Activated T-cell treated with anti-CD3 and anti-CD28 coated beads for 24 hours (primary cell): ENCODE data around the gene CDC42BPA.
"Not testable (repeated sequence)": the region's sequence is repeated elsewhere in the genome, so short reads cannot be mapped to it uniquely, and the experiment has no call there.

ENCODE experiments used
- DNase-seq: peaks from one replicate; pipeline ENCODE4 v3.0.0-alpha.2; 2020; ENCODE audit warnings: low read depth

CDC42BPA gene

GRCh38 chr1:227255086-227255732 is 63.1 kb downstream of the CDC42BPA start:
- DNase-seq = no peak

DNA sequence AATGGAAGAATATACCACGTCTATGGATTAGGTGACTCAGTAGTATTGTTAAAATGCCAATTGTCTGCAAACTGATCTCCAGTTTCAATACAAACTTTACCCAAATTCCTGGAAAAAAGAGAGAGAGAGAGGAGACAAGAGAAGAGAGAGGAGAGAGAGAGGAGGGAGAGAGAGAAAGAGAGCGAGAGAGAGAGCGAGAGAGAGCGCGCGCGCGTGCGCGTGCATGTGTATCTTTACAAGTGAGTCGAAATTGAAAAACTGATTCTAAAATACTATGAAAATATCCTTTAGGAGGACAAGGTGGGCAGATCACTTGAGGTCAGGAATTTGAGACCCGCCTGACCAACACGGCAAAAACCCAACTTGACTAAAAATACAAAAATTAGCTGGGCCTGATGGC is 65.2 kb downstream of the CDC42BPA start:
- DNase-seq = no peak

DNA sequence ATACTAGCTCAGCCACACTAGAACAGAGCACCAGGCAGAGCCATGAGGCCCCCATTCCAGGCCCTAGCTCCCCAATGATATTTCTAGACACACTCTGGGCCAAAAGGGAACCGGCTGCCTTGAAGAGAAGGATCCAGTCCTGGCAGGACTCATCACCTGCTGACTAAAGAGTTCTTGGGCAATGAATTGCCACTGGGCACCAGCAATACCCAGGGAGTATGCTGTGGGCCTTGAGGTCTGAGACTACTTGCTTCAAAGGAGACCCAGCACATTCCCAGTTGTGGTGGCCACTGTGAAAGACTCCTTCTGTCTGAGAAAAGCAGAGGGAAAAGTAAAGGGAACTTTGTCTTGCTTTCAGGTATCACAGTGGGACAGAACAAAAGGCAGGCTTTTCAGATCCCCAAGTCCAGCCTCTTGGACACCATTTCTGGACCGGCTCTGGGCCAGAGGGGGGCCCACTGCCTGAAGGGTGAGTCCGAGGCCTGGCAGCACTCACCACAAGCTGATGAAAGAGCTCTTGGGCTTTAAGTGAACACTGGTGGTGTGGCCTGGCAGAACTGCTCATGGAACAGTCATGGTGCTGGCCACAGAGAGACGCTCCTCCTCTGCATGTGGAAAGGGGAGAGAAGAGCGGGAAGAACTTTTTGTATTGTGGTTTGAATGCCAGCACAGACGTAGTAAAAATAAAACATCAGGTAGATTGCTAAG is 72.5 kb downstream of the CDC42BPA start:
- no peak for DNase-seq

GRCh38 chr1:227244339-227245118 is 73.8 kb downstream of the CDC42BPA start:
- no peak for DNase-seq

DNA sequence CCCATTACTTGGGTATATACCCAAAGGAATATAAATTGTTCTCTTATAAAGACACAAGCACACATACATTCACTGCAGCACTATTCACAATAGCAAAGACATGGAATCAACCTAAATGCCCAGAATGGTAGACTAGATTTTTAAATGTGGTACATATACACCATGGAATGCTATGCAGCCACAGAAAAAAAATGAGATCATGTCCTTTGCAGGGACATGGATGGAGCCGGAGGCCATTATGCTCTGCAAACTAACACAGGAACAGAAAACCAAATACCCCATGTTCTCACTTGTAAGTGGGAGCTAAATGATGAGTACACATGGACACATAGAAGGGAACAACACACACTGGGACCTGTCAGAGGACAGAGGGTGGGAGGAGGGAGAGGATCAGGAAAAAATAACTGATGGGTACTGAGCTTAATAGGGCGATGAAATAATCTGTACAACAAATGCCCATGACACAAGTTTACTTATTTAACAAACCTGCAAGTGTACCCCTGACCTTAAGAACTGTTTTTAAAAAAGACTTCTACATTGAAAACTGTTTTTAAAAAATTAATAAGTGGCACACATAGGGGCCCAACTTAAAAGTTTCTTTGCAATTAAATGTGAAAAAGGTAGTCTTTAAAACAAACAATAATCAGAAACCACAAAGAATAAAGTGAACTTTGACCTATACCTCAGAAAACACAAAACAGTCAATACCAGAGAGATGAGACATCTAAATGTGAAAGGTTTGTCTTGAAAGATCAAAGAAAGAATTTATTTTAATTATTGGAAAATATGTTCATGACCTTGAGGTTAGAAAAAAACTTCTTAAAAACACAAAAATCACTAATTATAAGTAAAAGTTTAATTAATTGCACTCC is 75.2 kb downstream of the CDC42BPA start:
- DNase-seq = no peak

- DNase-seq = no peak
These were observed 77.3 kb downstream of the CDC42BPA start for GRCh38 chr1:227240983-227241382.

GRCh38 chr1:227234998-227235405 is 83.3 kb downstream of the CDC42BPA start:
- DNase-seq = no peak

GRCh38 chr1:227231128-227231527 is 87.2 kb downstream of the CDC42BPA start:
- DNase-seq = not testable (repeated sequence)

GRCh38 chr1:227228201-227228600 is 90.1 kb downstream of the CDC42BPA start:
- DNase-seq = no peak

DNA sequence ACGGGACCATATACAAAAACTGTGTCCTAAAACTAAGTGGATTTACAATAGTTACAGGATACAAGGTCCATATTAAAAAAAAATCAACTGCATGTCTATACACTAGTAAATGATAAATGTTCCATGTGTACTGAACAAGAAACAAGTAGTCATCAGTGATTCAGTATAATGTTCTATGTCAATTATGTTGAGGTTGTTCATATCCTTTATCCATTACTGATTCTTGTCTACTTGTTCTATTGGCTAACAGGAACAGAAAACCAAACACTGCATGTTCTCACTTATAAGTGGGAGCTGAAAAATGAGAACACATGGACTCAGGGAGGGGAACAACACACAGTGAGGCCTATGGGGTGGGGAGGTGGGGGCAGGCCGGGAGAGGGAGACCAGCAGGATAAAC is 90.5 kb downstream of the CDC42BPA start:
- DNase-seq = no peak

- no peak for DNase-seq
These were observed 92.5 kb downstream of the CDC42BPA start for GRCh38 chr1:227225715-227226346.

GRCh38 chr1:227223171-227223806 is 95.0 kb downstream of the CDC42BPA start:
- DNase-seq = no peak

DNA sequence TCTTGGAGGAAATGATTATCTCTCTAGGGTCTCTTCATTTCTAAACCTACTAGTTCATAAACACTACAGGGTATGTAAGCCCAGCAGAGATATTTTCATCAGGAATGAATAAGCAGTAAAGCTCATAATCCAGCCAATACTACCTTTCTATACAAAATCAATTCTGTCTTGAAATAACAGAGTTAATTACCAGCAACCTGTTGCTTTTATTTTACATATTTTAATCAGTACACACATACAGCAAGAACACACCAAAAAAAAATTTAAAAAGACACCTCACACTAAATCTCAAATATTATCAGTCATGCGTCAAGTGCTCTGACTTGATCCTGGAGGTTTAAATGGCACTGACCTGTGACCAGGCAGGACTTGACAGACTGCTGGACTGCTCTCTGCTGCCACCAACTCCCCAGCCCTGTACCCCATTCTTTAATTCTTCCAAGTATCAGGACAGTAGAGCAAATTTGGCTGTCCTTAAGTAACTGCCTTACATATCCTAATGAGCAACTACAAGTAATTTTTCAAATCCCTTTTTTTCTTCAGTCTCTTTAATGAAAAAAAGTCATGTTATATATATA is 98.5 kb downstream of the CDC42BPA start:
- no peak for DNase-seq

- DNase-seq = no peak
These were observed 99.3 kb downstream of the CDC42BPA start for GRCh38 chr1:227218870-227219573.

DNA sequence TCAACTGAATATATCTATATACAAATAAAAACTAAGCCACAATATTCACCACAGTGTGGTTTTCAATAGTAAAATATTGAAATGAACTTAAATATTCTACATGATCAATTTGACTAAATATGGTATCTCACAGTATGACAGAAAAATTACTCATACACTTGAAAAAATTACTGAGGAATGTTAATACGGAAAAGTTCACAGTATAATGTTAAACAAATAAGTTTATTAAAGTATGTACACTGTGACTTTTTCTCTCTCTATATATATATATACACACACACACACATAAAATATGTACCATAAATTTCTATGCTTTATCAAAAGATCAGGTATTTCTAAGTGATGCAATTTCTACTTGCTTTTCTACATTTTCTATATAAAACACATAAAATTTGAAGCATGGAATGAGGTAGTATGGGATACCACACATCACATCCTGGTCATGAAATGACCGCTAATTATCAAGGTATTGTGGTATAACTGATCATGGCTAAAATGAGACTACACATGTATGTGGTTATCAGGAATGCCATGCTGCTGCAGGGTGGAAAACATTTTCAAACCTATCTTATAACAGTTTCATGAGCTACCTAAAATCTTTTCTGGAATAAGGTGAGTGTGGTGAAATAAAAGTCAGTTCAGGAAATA is 102.3 kb downstream of the CDC42BPA start:
- DNase-seq = no peak

DNA sequence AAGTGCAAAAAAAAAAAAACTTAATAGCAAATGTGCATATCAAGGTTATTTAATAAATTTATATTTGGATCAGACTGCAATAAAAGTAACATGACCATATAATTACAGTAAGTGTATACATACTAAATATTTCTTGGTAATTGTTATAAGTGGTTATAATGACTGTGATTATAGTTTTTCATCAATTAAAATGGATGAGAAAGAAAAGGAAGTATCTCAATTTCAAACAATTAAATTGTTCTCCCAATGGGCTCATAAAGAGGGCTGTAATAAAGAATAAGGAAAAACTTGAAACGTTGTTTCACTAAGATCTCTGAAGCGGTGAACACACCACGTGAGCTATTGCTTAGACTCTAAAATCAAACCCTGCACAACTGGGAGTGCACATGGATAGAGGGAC is 104.1 kb downstream of the CDC42BPA start:
- DNase-seq = no peak

- DNase-seq = no peak
These were observed 104.9 kb downstream of the CDC42BPA start for GRCh38 chr1:227213426-227213825.

- no peak for DNase-seq
These were observed 106.1 kb downstream of the CDC42BPA start for GRCh38 chr1:227212164-227212563.

DNA sequence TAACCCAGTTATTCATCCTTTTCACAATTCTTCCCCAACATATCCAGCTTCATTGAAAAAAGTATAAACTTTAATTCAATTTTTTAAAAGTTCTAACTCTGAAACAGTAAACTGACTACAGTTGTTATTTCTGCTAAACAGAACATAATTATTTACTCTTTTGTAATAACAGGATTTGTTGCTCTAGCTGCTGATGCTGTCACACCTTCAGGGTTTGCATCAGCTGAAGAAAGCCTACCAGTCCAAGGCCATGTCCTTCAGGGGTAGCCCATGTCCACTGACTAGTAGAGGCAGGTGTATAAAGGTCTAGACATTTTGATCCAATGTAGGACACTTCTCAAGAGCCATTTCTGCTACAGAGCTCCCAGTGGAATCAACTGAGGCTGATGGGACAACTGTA is 107.7 kb downstream of the CDC42BPA start:
- no peak for DNase-seq

DNA sequence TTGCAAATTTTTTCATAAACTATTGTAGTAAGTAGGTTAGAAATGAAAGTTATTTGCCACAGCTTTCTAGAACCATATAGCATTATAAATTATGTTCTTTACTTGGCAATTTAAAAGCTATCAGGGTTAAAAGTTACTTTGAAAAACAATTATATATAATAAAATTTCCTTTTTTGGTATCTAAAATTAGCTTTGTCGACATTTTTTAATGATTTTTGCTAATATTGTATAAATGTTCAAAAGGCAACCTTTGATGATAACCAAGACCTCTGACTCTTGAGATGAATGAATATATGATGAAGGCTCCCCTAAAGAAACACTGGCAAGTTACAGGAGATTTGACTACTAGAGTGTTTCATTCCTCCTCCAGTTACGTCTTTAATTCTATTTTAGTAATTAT is 121.2 kb downstream of the CDC42BPA start:
- no peak for DNase-seq
